Astrocyte (in vitro differentiated cells and primary cell): ENCODE data around the gene SUSD4.

ENCODE experiments used
- EZH2 ChIP-seq: IDR thresholded peaks from 2 replicates; pipeline ENCODE4 v1.6.1; 2012; ENCODE audit warnings: mild to moderate bottlenecking, low read length, inconsistent platforms; ENCODE audit not compliant: insufficient read depth
- TF ChIP-seq, protein P1 (sequence below): IDR thresholded peaks from 2 replicates; pipeline ENCODE4 v1.5.1; 2011; ENCODE audit warnings: low read depth, mild to moderate bottlenecking, inconsistent platforms, low read length, moderate library complexity; ENCODE audit not compliant: insufficient read depth

DNA sequence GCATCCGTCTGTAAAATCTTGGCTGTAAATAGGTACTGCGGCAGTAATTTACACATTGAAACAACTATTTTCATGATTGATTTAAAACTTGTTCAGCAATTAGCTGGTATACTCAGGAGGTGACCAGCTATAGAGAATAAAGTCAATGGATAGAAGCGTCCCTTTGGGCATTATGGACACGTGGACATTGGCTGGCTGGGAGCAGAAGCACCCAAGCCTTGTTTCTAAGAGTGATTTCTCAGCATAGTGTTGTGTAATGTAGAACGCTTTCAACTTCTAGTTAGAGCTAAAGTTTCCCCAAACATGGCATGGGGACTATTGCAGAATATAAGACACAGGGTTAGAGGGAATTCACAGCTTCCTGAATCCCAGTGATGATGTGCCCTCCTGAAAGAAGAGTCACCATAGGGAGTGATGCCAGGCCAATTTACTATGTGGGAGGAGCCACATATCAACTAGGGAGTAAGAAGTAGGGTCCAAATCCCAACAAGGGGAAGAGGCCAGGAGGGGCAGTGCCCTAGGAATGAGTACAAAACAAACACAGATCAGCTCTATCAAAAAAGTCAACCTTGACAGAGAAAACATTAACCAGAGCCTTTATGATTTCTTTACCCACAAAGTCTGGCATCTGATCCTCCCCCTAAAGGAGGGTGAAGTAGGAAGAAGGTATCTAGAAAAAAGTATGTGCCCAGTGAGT is 92.7 kb downstream of the SUSD4 start:
- TF ChIP-seq, protein P1, sequence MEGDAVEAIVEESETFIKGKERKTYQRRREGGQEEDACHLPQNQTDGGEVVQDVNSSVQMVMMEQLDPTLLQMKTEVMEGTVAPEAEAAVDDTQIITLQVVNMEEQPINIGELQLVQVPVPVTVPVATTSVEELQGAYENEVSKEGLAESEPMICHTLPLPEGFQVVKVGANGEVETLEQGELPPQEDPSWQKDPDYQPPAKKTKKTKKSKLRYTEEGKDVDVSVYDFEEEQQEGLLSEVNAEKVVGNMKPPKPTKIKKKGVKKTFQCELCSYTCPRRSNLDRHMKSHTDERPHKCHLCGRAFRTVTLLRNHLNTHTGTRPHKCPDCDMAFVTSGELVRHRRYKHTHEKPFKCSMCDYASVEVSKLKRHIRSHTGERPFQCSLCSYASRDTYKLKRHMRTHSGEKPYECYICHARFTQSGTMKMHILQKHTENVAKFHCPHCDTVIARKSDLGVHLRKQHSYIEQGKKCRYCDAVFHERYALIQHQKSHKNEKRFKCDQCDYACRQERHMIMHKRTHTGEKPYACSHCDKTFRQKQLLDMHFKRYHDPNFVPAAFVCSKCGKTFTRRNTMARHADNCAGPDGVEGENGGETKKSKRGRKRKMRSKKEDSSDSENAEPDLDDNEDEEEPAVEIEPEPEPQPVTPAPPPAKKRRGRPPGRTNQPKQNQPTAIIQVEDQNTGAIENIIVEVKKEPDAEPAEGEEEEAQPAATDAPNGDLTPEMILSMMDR = no peak
- no peak for TF ChIP-seq EZH2
